H1 (cell line): Measurements from ENCODE around the gene SV2C. TPM values are rescaled to one million over a fixed set of nuclear protein-coding genes. Genes with fewer than 3 reads are reported as not detected.

Experiments used
- CTCF ChIA-PET: fragments of 300-600 bp; sonication (Branson Sonifier 250); formaldehyde crosslinking; loops from one replicate; lab custom pipeline; 2021; ENCODE audit not compliant: partially characterized antibody; lab: Charles Lee
- POLR2A ChIA-PET: fragments of 300-600 bp; sonication (Branson Sonifier 250); formaldehyde crosslinking; loops from one replicate; lab custom pipeline; 2021; ENCODE audit warnings: inconsistent platforms; ENCODE audit not compliant: partially characterized antibody; lab: Charles Lee
- DNase-seq, 2 experiments: peaks; one replicate each; pipeline versions ENCODE4 v3.0.0 to v3.0.0-alpha.2; 2010 to 2022; ENCODE audit warnings: low spot score in 2 of 2, low read depth in 1 of 2, mixed read lengths in 1 of 2
- FAIRE-seq: peaks from 2 replicates; lab custom pipeline; 2011; peaks lifted over from hg19 to GRCh38; lab: Jason Lieb, UNC
- H2AFZ ChIP-seq: 2 replicates; pipeline ENCODE4 v1.8.1; 2012; ENCODE audit warnings: low read length, inconsistent platforms
- H2AK5ac ChIP-seq: 2 replicates; pipeline ENCODE4 v1.6.1; 2013; ENCODE audit warnings: low read depth, low read length
- H2BK120ac ChIP-seq: replicated peaks from 2 replicates; pipeline ENCODE3; 2013; ENCODE audit warnings: low read depth, low read length, inconsistent platforms
- H2BK12ac ChIP-seq: 2 replicates; pipeline ENCODE4 v1.6.1; 2013; ENCODE audit warnings: low read depth, low read length
- H2BK15ac ChIP-seq: 2 replicates; pipeline ENCODE4 v1.6.1; 2013; ENCODE audit warnings: low read length
- H2BK20ac ChIP-seq: 2 replicates; pipeline ENCODE4 v1.6.1; 2013; ENCODE audit warnings: low read length
- H2BK5ac ChIP-seq: 2 replicates; pipeline ENCODE4 v1.6.1; 2013; ENCODE audit warnings: low read depth, low read length
- H3K14ac ChIP-seq: 2 replicates; pipeline ENCODE4 v1.6.1; 2013; ENCODE audit warnings: inconsistent platforms; ENCODE audit not compliant: insufficient read length
- H3K18ac ChIP-seq: 2 replicates; pipeline ENCODE4 v1.6.1; 2013; ENCODE audit warnings: low read length; ENCODE audit errors: extremely low read depth
- H3K23ac ChIP-seq: 2 replicates; pipeline ENCODE4 v1.6.1; 2013; ENCODE audit warnings: inconsistent platforms; ENCODE audit not compliant: insufficient read length
- H3K23me2 ChIP-seq: 2 replicates; pipeline ENCODE4 v1.6.1; 2013; ENCODE audit warnings: low read depth, low read length
- H3K27ac ChIP-seq: 2 replicates; pipeline ENCODE4 v1.6.1; 2011; ENCODE audit warnings: low read depth, low read length, inconsistent platforms
- H3K27me3 ChIP-seq, 4 experiments: replicated peaks in 1 of 4; 1 replicate in 1 of 4; 2 replicates in 3 of 4; pipeline versions ENCODE4 v1.6.1 to v1.8.1; 2011 to 2013; ENCODE audit warnings: low read length in 3 of 4, mild to moderate bottlenecking in 3 of 4, inconsistent platforms in 2 of 4, mixed read lengths in 2 of 4, moderate library complexity in 1 of 4; ENCODE audit not compliant: control insufficient read depth in 3 of 4, insufficient read depth in 3 of 4; ENCODE audit errors: extremely low read depth in 1 of 4
- H3K36me3 ChIP-seq, 4 experiments: 2 replicates each; pipeline versions ENCODE4 v1.6.1 to v1.8.1; 2011 to 2013; ENCODE audit warnings: mild to moderate bottlenecking in 4 of 4, low read length in 3 of 4, moderate library complexity in 2 of 4, control low read depth in 1 of 4, inconsistent platforms in 1 of 4; ENCODE audit not compliant: insufficient read depth in 4 of 4, control insufficient read depth in 2 of 4
- H3K4ac ChIP-seq: replicated peaks from 2 replicates; pipeline ENCODE3; 2013; ENCODE audit warnings: low read length, low read depth, mixed read lengths, inconsistent platforms; ENCODE audit not compliant: insufficient read length
- H3K4me1 ChIP-seq, 4 experiments: replicated peaks in 1 of 4; 1 replicate in 1 of 4; 2 replicates in 3 of 4; pipeline versions ENCODE4 v1.6.1 to v1.8.1; 2011 to 2013; ENCODE audit warnings: low read length in 3 of 4, inconsistent platforms in 2 of 4, mixed read lengths in 1 of 4; ENCODE audit not compliant: insufficient read depth in 4 of 4, control insufficient read depth in 3 of 4
- H3K4me2 ChIP-seq, 2 experiments: 2 replicates each; pipeline versions ENCODE4 v1.6.1 to v1.8.1; 2011 to 2013; ENCODE audit warnings: low read depth in 2 of 2, low read length in 2 of 2, control low read depth in 1 of 2, inconsistent platforms in 1 of 2, mild to moderate bottlenecking in 1 of 2; ENCODE audit not compliant: insufficient read depth in 1 of 2
- H3K4me3 ChIP-seq, 4 experiments: fragments of 200-600, 300-600 bp in 1 of 4; sonication (generic), shearing (Covaris generic), sonication (Bioruptor Twin) in 1 of 4; 2 replicates each; pipeline versions ENCODE4 v1.5.1 to v1.8.1; 2011 to 2016; ENCODE audit warnings: low read length in 4 of 4, low read depth in 3 of 4, control low read depth in 2 of 4, inconsistent platforms in 2 of 4, mild to moderate bottlenecking in 2 of 4, mixed read lengths in 1 of 4, moderate library complexity in 1 of 4; ENCODE audit not compliant: insufficient read depth in 2 of 4; ENCODE audit errors: extremely low read depth in 1 of 4
- H3K56ac ChIP-seq: replicated peaks from 2 replicates; pipeline ENCODE3; 2013; ENCODE audit warnings: low read depth, mild to moderate bottlenecking, mixed read lengths, low read length, inconsistent platforms; ENCODE audit not compliant: insufficient read length
- H3K79me1 ChIP-seq: 2 replicates; pipeline ENCODE4 v1.6.1; 2013; ENCODE audit warnings: low read depth, low read length, control low read depth
- H3K79me2 ChIP-seq, 2 experiments: 2 replicates each; pipeline versions ENCODE4 v1.6.1 to v1.8.1; 2012 to 2013; ENCODE audit warnings: low read length in 2 of 2, mild to moderate bottlenecking in 2 of 2, inconsistent platforms in 1 of 2; ENCODE audit not compliant: insufficient read depth in 2 of 2, control insufficient read depth in 1 of 2
- H3K9ac ChIP-seq, 4 experiments: replicated peaks in 1 of 4; 1 replicate in 1 of 4; 2 replicates in 3 of 4; pipeline versions ENCODE4 v1.6.1 to v1.8.1; 2011 to 2013; ENCODE audit warnings: low read depth in 3 of 4, low read length in 3 of 4, control low read depth in 2 of 4, mild to moderate bottlenecking in 2 of 4, moderate library complexity in 2 of 4, inconsistent platforms in 1 of 4; ENCODE audit errors: extremely low read depth in 1 of 4
- H3K9me3 ChIP-seq, 2 experiments: 2 replicates each; pipeline versions ENCODE4 v1.6.1 to v1.8.1; 2012 to 2013; ENCODE audit warnings: mild to moderate bottlenecking in 2 of 2, moderate library complexity in 2 of 2, control low read depth in 1 of 2, inconsistent platforms in 1 of 2, low read depth in 1 of 2, low read length in 1 of 2, mixed read lengths in 1 of 2; ENCODE audit not compliant: insufficient read depth in 2 of 2
- H4K20me1 ChIP-seq, 2 experiments: replicated peaks in 1 of 2; 2 replicates each; pipeline versions ENCODE3 to v1.8.1; 2011 to 2013; ENCODE audit warnings: inconsistent platforms in 2 of 2, low read length in 2 of 2, mild to moderate bottlenecking in 1 of 2; ENCODE audit not compliant: insufficient read depth in 2 of 2, control insufficient read depth in 1 of 2
- H4K5ac ChIP-seq: 2 replicates; pipeline ENCODE4 v1.6.1; 2013; ENCODE audit warnings: low read length, low read depth, mixed read lengths, inconsistent platforms; ENCODE audit not compliant: insufficient read length
- H4K8ac ChIP-seq: 2 replicates; pipeline ENCODE4 v1.8.0; 2013; ENCODE audit warnings: mild to moderate bottlenecking, moderate library complexity, low read length, inconsistent platforms; ENCODE audit not compliant: insufficient read depth; ENCODE audit errors: extremely low read depth
- H4K91ac ChIP-seq: replicated peaks from 2 replicates; pipeline ENCODE3; 2013; ENCODE audit warnings: low read length, mixed read lengths, inconsistent platforms; ENCODE audit not compliant: insufficient read length
- EP300 ChIP-seq, 2 experiments: IDR thresholded peaks; 1 replicate in 1 of 2; 2 replicates in 1 of 2; pipeline ENCODE4 v1.6.1; 2011 to 2012; ENCODE audit warnings: low read depth in 2 of 2, low read length in 2 of 2, mild to moderate bottlenecking in 2 of 2, borderline replicate concordance in 1 of 2, inconsistent platforms in 1 of 2, moderate library complexity in 1 of 2
- FOSL1 ChIP-seq: IDR thresholded peaks from 2 replicates; pipeline ENCODE4 v1.6.1; 2011; ENCODE audit warnings: mild to moderate bottlenecking, low read depth, low read length, moderate library complexity; ENCODE audit not compliant: insufficient read depth
- KDM5A ChIP-seq: fragments of 200-600 bp; IDR thresholded peaks from 2 replicates; pipeline ENCODE4 v1.7.1; 2012; ENCODE audit warnings: mild to moderate bottlenecking, low read length, inconsistent platforms, mixed read lengths
- NANOG ChIP-seq: IDR thresholded peaks from 2 replicates; pipeline ENCODE4 v1.6.1; 2011; ENCODE audit warnings: low read length, low read depth, mild to moderate bottlenecking, inconsistent platforms; ENCODE audit not compliant: insufficient read depth, poor library complexity, severe bottlenecking
- PHF8 ChIP-seq: fragments of 200-600 bp; sonication (generic); conservative IDR thresholded peaks from 2 replicates; pipeline ENCODE4 v1.7.1; 2012; ENCODE audit warnings: low read depth, mild to moderate bottlenecking, inconsistent platforms, low read length, moderate library complexity
- RBBP5 ChIP-seq: IDR thresholded peaks from 2 replicates; pipeline ENCODE4 v1.7.1; 2012; ENCODE audit warnings: low read depth, mild to moderate bottlenecking, inconsistent platforms, low read length, moderate library complexity, borderline replicate concordance
- TAF7 ChIP-seq: optimal IDR thresholded peaks from 2 replicates; pipeline ENCODE3; 2011; ENCODE audit warnings: low read depth, mild to moderate bottlenecking, inconsistent platforms, low read length, moderate library complexity, borderline replicate concordance
- USF2 ChIP-seq: IDR thresholded peaks from 2 replicates; pipeline ENCODE4 v1.6.1; 2011; ENCODE audit warnings: low read length, improper control_type of control experiment
- WGBS, 2 experiments: shearing (Covaris generic) in 1 of 2; methylation state at CpG; one replicate each; pipeline versions ENCODE4 v1.1.6 to v1.1.7; 2013 to 2015; ENCODE audit warnings: low lambda C conversion rate in 2 of 2, mixed read lengths in 2 of 2, inconsistent platforms in 1 of 2, low coverage in 1 of 2, missing lambda C conversion rate in 1 of 2; ENCODE audit not compliant: insufficient replicate concordance in 2 of 2, insufficient coverage in 1 of 2, insufficient read length in 1 of 2; ENCODE audit errors: extremely low coverage in 1 of 2, missing lambda C conversion rate in 1 of 2; 5-methylcytosine and 5-hydroxymethylcytosine counted together
- polyA plus RNA-seq, 7 experiments: library from polyadenylated mRNA; depleted of rRNA in 3 of 7; stranded (reverse) in 5 of 7; unstranded in 2 of 7; fragments of >200 nt in 5 of 7; fragments of 200-250 nt in 2 of 7; gene quantifications; 1 replicate in 5 of 7; 2 replicates in 1 of 7; 4 replicates in 1 of 7; pipeline versions ENCODE4 v1.2.1 to v1.2.3, GENCODE V29; 2011 to 2013; ENCODE audit warnings: missing spikeins in 2 of 7, mixed read lengths in 2 of 7
- total RNA-seq: library from RNA; stranded (reverse); fragmentation: NEBNext Ultra II Directional; extraction: Animal tissue kit (Norgen Biotek cat#: 25700); gene quantifications from 2 replicates; pipeline ENCODE4 v1.2.1, GENCODE V29; 2021
- TF ChIP-seq, protein P1 (sequence below), 3 experiments: IDR thresholded peaks; 1 replicate in 2 of 3; 2 replicates in 1 of 3; pipeline versions ENCODE4 v1.5.1 to v1.6.1; 2011; ENCODE audit warnings: low read length in 3 of 3, mild to moderate bottlenecking in 3 of 3, inconsistent platforms in 2 of 3, low read depth in 1 of 3, moderate library complexity in 1 of 3; ENCODE audit not compliant: insufficient read depth in 1 of 3; ENCODE audit errors: control extremely low read depth in 1 of 3

The SV2C gene
- total and polyA plus RNA-seq, 2 of the 8 experiments (the other 6 are each of a cell fraction or from before 2014, with no cell fraction given), result 0.08 to 0.24 TPM

DNA sequence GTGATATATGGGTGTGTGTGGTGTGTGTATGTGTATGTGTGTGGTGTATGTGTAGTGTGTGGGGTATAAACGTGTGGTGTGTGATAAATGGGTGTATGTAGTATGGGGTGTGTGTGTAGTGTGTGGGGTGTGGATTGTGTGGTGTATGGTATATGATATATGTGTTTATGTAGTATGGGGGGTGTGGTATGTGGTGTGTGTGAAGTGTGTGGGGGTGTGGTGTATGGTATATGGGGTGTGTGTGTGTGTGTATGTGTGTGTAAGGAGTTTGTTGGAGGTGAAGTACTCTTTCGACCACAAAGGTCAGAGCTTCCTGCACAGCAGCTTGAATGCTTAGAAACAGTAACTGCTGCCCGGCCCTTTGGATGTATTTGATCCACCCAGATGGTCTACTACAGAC lies 174.7 kb downstream of the SV2C start:
- H2BK5ac ChIP-seq, result no peak overlapping the region; the same call in 1 of the 2 replicates
- H3K4me2 ChIP-seq, result no peak overlapping the region
- no peak overlapping the region for H3K14ac ChIP-seq
- no peaks in the 10 kb centered on the region for H3K79me2 ChIP-seq
- no peak overlapping the region for H2BK15ac ChIP-seq
- no peaks in the 10 kb centered on the region for H3K79me1 ChIP-seq
- ChIA-PET POLR2A (interaction anchor here (0.6 kb wide), 2 partner anchors 9 to 1225 kb away, joined by 3 to 4 read pairs; no protein-coding TSS in a partner anchor), CTCF (interaction anchor here (0.6 to 1.4 kb wide), 5 partner anchors 83 to 732 kb away, joined by 3 to 8 read pairs (median 3); no protein-coding TSS in a partner anchor)
- no peak overlapping the region for H3K18ac ChIP-seq
- peak overlapping the region; percentile 62; the same call in 1 of the 2 replicates for H2BK12ac ChIP-seq
- H3K4me1 ChIP-seq, result no peaks in the 10 kb centered on the region; a peak in 1 of 7 replicates
- no peak overlapping the region for H3K9ac ChIP-seq
- peak overlapping the region; percentile 94 for H3K56ac ChIP-seq
- H2BK20ac ChIP-seq, result no peak overlapping the region
- no peak overlapping the region for H2AK5ac ChIP-seq
- FAIRE-seq (no peak), DNase-seq (no peak)
- H3K36me3 ChIP-seq, result no peaks in the 10 kb centered on the region
- H3K4ac ChIP-seq, result no peak overlapping the region
- H4K91ac ChIP-seq, result no peak overlapping the region
- 79% methylated on average over 3 of the region's 3 CpGs; no CpG with 5 or more reads in 1 of the 2 experiments for WGBS, 2 experiments
- no peak overlapping the region for H2AFZ ChIP-seq
- H4K20me1 ChIP-seq, result peaks cover 0 to 8% of the 10 kb centered on the region in 2 experiments
- H3K9me3 ChIP-seq, result no peaks in the 10 kb centered on the region
- H3K23me2 ChIP-seq, result peaks cover 11% of the 10 kb centered on the region; the same call in 1 of the 2 replicates
- H3K4me3 ChIP-seq, result no peak overlapping the region
- H3K27ac ChIP-seq, result no peak overlapping the region
- H3K23ac ChIP-seq, result no peak overlapping the region
- no peak overlapping the region for H4K5ac ChIP-seq
- no peaks in the 10 kb centered on the region for H3K27me3 ChIP-seq
- no peak overlapping the region for H4K8ac ChIP-seq
- H2BK120ac ChIP-seq, result no peak overlapping the region
- TF ChIP-seq, protein P1, sequence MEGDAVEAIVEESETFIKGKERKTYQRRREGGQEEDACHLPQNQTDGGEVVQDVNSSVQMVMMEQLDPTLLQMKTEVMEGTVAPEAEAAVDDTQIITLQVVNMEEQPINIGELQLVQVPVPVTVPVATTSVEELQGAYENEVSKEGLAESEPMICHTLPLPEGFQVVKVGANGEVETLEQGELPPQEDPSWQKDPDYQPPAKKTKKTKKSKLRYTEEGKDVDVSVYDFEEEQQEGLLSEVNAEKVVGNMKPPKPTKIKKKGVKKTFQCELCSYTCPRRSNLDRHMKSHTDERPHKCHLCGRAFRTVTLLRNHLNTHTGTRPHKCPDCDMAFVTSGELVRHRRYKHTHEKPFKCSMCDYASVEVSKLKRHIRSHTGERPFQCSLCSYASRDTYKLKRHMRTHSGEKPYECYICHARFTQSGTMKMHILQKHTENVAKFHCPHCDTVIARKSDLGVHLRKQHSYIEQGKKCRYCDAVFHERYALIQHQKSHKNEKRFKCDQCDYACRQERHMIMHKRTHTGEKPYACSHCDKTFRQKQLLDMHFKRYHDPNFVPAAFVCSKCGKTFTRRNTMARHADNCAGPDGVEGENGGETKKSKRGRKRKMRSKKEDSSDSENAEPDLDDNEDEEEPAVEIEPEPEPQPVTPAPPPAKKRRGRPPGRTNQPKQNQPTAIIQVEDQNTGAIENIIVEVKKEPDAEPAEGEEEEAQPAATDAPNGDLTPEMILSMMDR (IDR thresholded peaks at IDR 0.05; ENCODE audit: control extremely low read depth in 1 of 3, insufficient read depth in 1 of 3, low read depth in 1 of 3, low read length in 3 of 3), result no peak
- TF ChIP-seq EP300 (IDR thresholded peaks at IDR 0.05; ENCODE audit: borderline replicate concordance in 1 of 2, low read depth in 2 of 2, low read length in 2 of 2), result no peak
- TF ChIP-seq PHF8, result no peak
- TF ChIP-seq RBBP5, result no peak
- TF ChIP-seq FOSL1, result no peak
- TF ChIP-seq TAF7, result no peak
- no peak for TF ChIP-seq KDM5A
- TF ChIP-seq USF2, result no peak
- no peak for TF ChIP-seq NANOG
